Stomach (tissue), 4 donors: Measurements from ENCODE around the gene SMIM14.
"Not testable (repeated sequence)": the region's sequence is repeated elsewhere in the genome, so short reads cannot be mapped to it uniquely, and the experiment has no call there.

ENCODE experiments used
- EP300 ChIP-seq: sonication (generic); formaldehyde crosslinking; IDR thresholded peaks from one replicate; pipeline ENCODE4 v1.6.1; 2017; ENCODE audit warnings: antibody characterized with exemption
- POLR2A ChIP-seq, 4 donors: fragments of 450-650 bp; IDR thresholded peaks; one replicate each; pipeline ENCODE4 v1.6.1; 2016; ENCODE audit warnings: antibody characterized with exemption in 4 of 4, control low read depth in 2 of 4, mild to moderate bottlenecking in 1 of 4, moderate library complexity in 1 of 4
- POLR2AphosphoS5 ChIP-seq, 3 donors: sonication (generic); formaldehyde crosslinking; IDR thresholded peaks; one replicate each; pipeline ENCODE4 v1.6.1; 2016; ENCODE audit warnings: antibody characterized with exemption in 3 of 3
- TF ChIP-seq, protein P1 (sequence below), 7 experiments: fragments of 450-650 bp in 4 of 7; fragments of 200-600 bp in 3 of 7; sonication (generic) in 3 of 7; IDR thresholded peaks; one replicate each; pipeline ENCODE4 v1.5.1; 2016 to 2019; ENCODE audit warnings: antibody characterized with exemption in 7 of 7, control low read depth in 2 of 7, mild to moderate bottlenecking in 1 of 7

DNA sequence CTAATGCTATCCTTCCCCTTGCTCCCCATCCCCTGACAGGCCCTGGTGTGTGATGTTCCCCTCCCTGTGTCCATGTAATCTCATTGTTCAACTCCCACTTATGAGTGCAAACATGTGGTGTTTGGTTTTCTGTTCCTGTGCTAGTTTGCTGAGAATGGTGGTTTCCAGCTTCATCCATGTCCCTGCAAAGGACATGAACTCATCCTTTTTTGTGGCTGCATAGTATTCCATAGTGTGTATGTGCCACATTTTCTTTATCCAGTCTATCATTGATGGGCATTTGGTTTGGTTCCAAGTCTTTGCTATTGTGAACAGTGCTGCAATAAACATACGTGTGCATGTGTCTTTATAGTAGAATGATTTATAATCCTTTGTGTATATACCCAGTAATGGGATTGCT lies 31.6 kb upstream of the SMIM14 start:
- TF ChIP-seq, protein P1, sequence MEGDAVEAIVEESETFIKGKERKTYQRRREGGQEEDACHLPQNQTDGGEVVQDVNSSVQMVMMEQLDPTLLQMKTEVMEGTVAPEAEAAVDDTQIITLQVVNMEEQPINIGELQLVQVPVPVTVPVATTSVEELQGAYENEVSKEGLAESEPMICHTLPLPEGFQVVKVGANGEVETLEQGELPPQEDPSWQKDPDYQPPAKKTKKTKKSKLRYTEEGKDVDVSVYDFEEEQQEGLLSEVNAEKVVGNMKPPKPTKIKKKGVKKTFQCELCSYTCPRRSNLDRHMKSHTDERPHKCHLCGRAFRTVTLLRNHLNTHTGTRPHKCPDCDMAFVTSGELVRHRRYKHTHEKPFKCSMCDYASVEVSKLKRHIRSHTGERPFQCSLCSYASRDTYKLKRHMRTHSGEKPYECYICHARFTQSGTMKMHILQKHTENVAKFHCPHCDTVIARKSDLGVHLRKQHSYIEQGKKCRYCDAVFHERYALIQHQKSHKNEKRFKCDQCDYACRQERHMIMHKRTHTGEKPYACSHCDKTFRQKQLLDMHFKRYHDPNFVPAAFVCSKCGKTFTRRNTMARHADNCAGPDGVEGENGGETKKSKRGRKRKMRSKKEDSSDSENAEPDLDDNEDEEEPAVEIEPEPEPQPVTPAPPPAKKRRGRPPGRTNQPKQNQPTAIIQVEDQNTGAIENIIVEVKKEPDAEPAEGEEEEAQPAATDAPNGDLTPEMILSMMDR (IDR thresholded peaks at IDR 0.05) = not testable (repeated sequence)
- not testable (repeated sequence) for TF ChIP-seq POLR2A (IDR thresholded peaks at IDR 0.05); POLR2AphosphoS5 (IDR thresholded peaks at IDR 0.05); EP300
